NCI-H1436 treated with DMSO at 0.1 percent for 48 hours (cell line): Measurements from ENCODE around the gene PFAS.
A peak's percentile ranks its signal among the peaks of the same experiment; 100 is the strongest.

Source experiments
- DNase-seq: peaks from one replicate; lab custom pipeline; 2025; lab: John Stamatoyannopoulos, UW

The PFAS gene

DNA sequence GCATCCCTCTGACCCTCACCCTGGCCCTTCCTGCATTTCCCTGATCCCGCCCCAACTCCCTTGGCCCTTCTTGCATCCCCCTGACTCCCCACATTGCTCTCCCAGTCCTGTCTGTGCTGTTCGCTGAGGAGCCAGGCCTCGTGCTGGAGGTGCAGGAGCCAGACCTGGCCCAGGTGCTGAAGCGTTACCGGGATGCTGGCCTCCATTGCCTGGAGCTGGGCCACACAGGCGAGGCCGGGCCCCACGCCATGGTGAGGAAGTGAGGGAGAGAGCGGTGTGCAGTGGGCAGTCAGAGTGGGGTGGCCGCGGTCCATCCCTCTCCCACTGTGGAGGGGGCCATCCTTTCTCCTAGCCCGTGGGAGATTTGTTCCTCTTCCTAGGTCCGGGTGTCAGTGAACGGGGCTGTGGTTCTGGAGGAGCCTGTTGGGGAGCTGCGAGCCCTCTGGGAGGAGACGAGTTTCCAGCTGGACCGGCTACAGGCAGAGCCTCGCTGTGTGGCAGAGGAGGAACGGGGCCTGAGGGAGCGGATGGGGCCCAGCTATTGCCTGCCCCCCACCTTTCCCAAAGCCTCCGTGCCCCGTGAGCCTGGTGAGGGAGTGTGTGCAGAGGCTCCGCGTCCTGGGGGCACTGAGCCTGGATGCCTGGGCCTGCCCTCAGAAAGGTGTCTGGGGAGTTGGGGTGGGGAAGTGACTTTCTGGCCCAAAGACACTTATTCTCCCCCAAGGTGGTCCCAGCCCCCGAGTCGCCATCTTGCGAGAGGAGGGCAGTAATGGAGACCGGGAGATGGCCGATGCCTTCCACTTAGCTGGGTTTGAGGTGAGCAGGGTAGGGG, 17.8 kb downstream of the PFAS start:
- no peak for DNase-seq

DNA sequence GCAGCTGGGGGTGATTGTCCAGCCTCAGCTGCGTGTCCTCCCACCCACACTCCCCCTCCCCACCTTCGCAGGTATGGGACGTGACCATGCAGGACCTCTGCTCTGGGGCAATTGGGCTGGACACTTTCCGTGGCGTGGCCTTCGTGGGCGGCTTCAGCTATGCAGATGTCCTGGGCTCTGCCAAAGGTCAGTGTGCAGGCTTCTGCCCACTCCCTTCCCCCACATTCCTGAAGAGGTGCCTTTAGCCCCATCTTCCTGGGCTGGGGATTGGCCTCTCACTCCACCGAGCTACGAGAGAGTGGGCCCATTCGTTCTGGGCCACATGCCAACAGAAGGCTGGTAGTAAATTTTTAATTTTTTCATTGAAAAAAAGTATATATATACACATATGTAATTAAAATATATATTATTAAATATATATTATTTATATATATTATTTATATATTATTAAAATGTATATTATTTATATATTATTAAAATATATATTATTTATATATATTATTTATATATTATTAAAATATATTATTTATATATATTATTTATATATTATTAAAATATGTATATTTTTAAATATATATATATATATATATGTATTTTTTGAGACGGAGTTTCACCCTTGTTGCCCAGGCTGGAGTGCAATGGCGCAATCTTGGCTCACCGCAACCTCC, 18.5 kb downstream of the PFAS start:
- DNase-seq, result no peak

GRCh38 chr17:8268550-8269298, 19.6 kb downstream of the PFAS start:
- DNase-seq, result no peak

DNA sequence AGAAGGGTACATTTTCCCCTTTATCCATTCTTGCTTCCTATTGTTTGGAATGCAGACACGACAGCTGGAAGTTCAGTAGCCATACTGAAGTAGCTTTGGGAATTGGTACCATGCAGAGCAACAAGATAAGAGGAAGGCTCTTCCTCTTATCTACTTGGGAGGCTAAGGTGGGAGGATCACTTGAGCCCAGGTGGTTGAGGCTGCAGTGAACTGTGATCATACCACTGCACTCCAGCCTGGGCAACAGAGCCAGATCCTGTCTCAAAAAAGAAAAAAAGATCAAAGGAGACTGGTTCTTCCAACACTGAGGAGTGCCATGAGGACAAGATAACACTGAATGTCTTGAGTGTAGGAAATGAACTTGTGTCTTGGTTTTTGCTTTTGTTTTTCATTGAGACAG, 23.3 kb downstream of the PFAS start:
- no peak for DNase-seq

GRCh38 chr17:8273884-8274444, 24.9 kb downstream of the PFAS start:
- DNase-seq, result no peak

GRCh38 chr17:8274816-8275215, 25.7 kb downstream of the PFAS start:
- no peak for DNase-seq

- DNase-seq, result no peak
These were observed 26.6 kb downstream of the PFAS start for GRCh38 chr17:8275421-8276290.

DNA sequence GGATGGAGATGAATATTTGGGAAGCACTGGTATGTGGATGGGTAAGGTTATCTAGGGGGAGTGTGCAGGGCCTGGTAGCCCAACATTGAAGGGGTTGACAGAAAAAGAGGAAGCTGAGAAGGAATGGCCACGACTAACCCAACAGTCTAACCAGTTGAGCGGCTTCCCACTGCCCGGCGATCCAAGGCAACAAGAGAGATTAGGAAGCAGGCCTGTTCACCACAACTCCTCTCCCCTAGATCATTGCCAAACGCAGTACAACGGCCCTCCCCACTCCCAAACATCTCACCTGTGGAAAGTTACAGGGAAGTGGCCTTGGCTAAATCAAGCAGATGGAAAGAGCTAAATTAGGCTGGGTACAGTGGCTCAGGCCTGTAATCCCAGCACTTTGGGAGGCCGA, 28.2 kb downstream of the PFAS start:
- DNase-seq, result no peak

DNA sequence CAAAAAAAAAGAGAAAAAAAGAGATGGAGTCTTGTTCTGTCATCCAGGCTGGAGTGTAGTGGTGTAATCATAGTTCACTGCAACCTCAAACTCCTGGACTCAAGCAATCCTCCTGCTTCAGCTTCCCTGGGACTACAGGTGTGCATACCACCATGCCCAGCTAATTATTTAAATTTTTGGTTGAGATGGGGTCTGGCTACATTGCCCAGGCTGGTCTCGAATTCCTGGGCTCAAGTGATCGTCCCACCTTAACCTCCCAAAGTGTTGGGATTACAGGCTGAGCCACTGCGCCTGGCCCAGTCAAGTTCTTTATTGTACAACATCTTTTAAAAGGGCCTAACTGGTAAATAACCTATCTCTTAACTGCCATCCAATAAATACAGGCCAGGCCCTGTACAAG, 33.3 kb downstream of the PFAS start:
- DNase-seq, result no peak

GRCh38 chr17:8283356-8283755, 34.3 kb downstream of the PFAS start:
- DNase-seq, result no peak

DNA sequence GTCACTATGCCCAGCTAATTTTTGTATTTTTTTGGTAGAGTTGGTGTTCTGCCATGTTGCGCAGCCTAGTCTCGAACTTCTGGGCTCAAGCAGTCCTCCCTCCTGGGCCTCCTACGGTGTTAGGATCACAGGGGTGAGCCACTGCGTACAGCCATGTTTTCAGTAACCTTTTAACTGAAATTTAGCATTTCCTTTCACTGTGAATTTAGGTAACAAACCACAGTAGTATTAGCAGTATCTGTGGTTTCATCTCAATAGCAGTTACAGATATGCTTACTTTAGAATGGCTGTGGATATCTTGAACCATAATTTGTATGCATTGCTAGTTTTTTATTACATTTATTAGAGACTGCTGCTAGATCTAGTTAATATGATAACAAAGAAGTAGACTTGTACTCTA, 35.0 kb downstream of the PFAS start:
- DNase-seq, result no peak

DNA sequence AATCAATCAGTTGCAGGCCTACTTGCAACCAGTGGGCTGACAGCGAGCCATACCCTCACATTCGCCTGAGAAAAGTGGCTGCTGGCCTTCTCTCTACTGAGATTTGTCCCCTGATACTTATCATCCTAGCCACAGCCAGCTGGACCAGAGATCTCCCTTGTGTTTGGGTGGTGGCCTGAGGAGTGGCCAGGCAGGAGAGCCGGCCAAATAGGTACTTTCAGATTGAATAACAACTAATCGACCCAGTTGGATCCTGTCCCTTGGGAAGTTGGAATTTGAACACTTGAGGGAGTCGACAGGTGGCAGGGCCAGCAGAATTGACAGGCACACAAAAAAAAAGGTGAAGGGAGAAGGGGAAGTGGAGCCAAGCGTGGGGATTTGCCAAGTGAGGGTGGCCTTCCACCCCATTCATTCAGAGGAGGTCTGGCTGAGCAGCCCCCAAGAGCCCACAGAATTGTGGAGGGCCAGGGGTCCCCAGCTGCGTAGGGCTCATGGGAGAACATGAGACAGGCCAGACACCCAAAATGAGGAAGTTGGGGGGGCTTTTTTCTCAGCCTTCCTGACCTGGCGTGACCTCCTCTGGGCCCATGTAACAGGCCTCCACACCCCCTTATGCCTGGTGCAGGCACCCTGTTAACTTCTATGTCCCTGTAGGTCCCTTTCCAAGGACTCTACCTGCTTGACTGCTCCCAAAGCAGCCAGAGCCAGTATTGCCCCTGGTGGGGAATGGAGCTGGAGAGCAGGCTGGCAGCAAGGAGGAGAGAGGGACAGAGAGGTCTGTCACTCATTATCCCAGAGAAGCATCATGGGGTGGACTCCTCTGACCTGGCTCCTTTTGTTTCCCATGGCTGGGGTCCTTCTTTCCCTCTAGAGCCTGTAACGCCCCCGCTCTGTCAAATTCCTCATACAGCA, 36.4 kb downstream of the PFAS start:
- no peak for DNase-seq

DNA sequence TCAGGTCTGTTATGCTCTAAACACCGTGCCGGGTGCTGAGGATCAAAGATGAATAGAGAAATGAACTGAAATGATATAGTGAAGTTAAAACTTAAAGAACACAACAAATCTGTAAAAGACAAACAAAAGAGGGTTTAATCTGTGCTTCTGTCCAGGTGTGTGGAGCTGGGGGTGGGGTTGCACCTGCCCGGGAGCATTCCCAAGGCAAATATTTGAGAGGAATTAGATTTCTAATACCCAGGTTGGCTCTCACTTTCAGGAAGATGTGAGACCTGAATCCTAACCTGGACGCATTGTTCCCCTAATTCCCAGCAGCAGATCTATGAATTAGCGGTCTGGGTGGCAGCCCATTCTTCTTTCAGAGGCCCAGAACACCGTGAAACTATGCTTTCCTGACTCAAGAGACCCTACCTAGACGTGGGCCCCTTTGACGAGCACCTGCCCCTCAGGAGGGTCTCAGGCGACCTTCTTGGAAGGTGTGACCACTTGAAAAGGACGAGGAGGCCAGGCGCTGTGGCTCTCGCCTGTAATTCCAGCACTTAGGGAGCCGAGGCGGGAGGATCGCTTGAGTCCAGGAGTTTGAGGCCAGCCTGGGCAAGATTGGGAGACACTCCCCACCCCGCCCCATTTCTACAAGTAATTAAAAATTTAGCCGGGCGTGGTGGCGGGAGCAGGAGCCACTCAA, 38.7 kb downstream of the PFAS start:
- no peak for DNase-seq

DNA sequence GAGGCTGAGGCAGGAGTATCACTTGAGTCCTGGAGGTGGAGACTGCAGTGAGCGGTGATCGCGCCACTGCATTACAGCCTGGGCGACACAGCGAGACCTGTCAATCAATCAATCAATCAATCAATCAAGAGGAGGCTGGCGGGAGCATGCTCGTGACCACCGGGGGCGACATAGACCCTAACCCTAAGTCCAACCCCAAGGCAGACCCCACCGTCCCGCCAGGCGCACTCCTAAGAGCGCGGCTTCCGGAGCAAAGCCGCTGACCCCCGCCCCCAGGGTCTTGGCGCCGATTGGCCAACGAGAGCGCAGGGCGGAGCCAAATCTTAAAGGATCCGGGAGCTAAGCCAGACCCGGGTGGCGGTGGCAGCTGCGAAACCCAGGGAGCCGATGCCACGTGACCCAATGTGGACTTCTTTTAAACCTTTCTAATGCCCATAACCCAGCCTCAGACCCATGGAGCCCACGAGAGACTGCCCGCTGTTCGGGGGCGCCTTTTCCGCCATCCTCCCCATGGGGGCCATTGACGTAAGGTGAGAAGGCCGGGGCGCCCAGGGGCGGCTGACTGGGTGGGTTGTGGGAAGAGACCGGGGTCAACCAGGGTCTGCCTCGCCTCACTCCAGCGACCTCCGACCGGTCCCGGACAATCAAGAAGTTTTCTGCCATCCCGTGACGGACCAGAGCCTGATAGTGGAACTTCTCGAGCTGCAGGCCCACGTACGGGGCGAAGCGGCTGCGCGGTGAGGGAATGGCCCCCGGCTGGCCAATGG, 39.4 kb downstream of the PFAS start, which contains the start of gene RANGRF:
TSS of gene RANGRF (plus strand) at position 335 of the 767 bp plus-strand sequence. CDS start at position 454, 119 bp downstream.
- DNase-seq, result peak; percentile 57

- DNase-seq, result no peak
These were observed 40.0 kb downstream of the PFAS start for GRCh38 chr17:8289103-8289397.

DNA sequence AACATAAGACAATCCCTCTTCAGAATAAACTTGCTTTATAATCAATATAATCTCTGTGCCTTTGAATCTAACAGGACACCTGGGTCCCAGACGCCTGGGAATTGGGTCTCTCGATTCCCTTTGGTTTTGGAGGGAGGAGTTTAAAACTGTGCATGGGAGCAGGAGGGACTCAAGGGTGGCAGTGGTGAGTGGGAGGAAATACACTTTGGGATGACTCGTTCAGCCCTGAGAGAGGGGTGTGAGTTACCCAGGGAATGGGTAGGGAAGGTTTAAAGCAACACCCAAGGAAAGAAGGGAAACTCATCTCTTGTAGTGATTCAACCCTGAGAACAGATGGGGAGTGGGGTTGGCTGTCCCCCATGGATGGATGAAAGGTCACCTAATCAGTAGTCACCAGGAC, 41.0 kb downstream of the PFAS start:
- DNase-seq, result no peak

- no peak for DNase-seq
These were observed 43.7 kb downstream of the PFAS start for GRCh38 chr17:8292639-8293395.

DNA sequence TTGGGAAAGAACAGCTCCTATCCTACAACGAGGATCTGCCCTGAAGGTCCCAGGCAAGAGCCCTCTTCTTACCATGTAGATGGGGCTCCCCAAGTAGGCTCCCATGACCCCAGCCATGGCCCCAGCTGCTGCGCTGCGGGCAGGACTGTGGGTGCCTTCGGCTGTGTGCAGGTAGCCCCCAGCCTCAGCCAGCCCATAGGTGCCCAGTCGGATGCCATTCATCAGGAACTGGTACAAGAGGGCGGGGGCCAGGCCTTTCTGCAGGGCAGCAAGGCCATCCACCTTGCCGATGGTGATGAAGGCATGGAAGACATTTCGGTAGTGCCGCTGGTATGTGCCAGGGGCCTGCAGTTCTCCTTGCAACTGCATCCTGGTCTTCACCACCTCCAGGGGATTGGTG, 45.3 kb downstream of the PFAS start:
- no peak for DNase-seq
